ENCODE measurements around the gene TMEM120B. TPM values are rescaled to one million over a fixed set of nuclear protein-coding genes. Genes with fewer than 3 reads are reported as not detected.
A peak's percentile ranks its signal among the peaks of the same experiment; 100 is the strongest.

TMEM120B gene
- total RNA-seq, 1 experiment from 2014 or later, result 20.5 TPM

DNA sequence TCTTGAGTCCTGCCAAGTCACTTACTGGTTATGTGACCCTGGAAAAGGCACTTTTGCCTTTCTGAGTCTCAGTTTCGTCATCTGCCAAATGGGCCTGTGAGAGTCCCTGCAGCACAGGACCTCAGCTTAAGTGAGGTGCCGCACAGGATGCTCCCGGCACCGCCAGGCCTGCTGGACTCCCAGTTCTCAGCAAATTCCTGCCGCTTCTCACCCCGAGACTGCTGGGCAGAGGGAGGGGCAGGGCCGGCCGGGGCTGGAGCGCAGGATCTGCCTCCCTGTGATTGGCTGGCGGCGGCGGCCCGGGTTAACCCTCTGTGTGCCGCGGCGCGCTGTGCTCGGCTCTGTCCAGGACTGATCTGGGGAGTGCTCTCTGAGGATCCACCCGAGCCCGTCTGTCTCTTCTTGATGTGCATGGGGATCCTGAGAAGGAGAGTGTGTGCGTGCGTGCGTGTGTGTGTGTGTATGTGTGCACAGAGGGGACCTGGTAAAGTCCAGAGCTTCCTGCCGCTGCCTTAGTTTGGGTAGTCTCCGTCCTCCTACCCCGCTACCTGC lies 99.8 kb downstream of the TMEM120B start:
- TF ChIP-seq JUND (IDR thresholded peaks at IDR 0.05), result no peak
- no peak for TF ChIP-seq CBX3 (IDR thresholded peaks at IDR 0.05; ENCODE audit: low read depth)
- TF ChIP-seq, protein P1, sequence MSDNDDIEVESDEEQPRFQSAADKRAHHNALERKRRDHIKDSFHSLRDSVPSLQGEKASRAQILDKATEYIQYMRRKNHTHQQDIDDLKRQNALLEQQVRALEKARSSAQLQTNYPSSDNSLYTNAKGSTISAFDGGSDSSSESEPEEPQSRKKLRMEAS (IDR thresholded peaks at IDR 0.05), result no peak
- peak; percentile 45; the same call in 1 of the 2 replicates for TF ChIP-seq POLR2AphosphoS5 (IDR thresholded peaks at IDR 0.05; ENCODE audit: low read depth, low read length)
- TF ChIP-seq POLR2A (IDR thresholded peaks at IDR 0.05; ENCODE audit: borderline replicate concordance, extremely low read depth, insufficient read depth, insufficient read length), result no peak
- peaks cover 73% of the 10 kb centered on the region for H3K79me2 ChIP-seq (ENCODE audit: insufficient read depth, low read length)
- no peak overlapping the region for H2AFZ ChIP-seq (ENCODE audit: low read depth, low read length, poor library complexity, severe bottlenecking)
- no peaks in the 10 kb centered on the region for H3K9me2 ChIP-seq (ENCODE audit: insufficient read depth)
- intact Hi-C loops (cut with micrococcal nuclease), result loop anchor here (1.0 kb wide), 2 partner anchors 18 to 76 kb away; partner anchors contain the start of gene PSMD9
- peaks cover 6 to 26% of the 10 kb centered on the region in 2 experiments for H3K4me1 ChIP-seq (ENCODE audit: control insufficient read depth in 1 of 2, insufficient read depth in 2 of 2, low read length in 2 of 2)
- POLR2A ChIA-PET, result interaction anchor here (1.1 to 3.5 kb wide), 5 partner anchors 9 to 76 kb away, joined by 3 to 26 read pairs (median 5); partner anchors contain the start of genes PSMD9 and RHOF
- peak overlapping the region; percentile 53 for H3K27ac ChIP-seq (ENCODE audit: low read depth, low read length)
- H3K4me2 ChIP-seq (ENCODE audit: low read length), result peak overlapping the region; percentile 76
- DNase-seq (ENCODE audit: low read depth, low spot score), result no peak
- CTCF ChIA-PET, result interaction anchor here (0.6 to 3.3 kb wide), 13 partner anchors 10 to 126 kb away, joined by 3 to 149 read pairs (median 4); partner anchors contain the start of genes PSMD9, RHOF and SETD1B
- no peaks in the 10 kb centered on the region for H4K20me1 ChIP-seq (ENCODE audit: insufficient read depth)
- H3K9me3 ChIP-seq (ENCODE audit: control insufficient read depth in 1 of 2, insufficient read depth in 1 of 2, low read depth in 1 of 2, low read length in 2 of 2), result no peaks in the 10 kb centered on the region
- no TSS peak for BruUV-seq (replicated peaks)
- H3K36me3 ChIP-seq (ENCODE audit: control insufficient read depth in 1 of 2, insufficient read depth in 2 of 2, low read length in 2 of 2), result peaks cover 24 to 26% of the 10 kb centered on the region in 2 experiments; a peak in 3 of 4 replicates
- peak overlapping the region; percentile 51; the same call in 1 of the 2 replicates for H3K9ac ChIP-seq (ENCODE audit: low read length)
- peak overlapping the region; percentile 44 to 55 for H3K4me3 ChIP-seq (replicated peaks in 1 of 2; ENCODE audit: low read depth in 1 of 2, low read length in 2 of 2)
- no peaks in the 10 kb centered on the region for H3K27me3 ChIP-seq (ENCODE audit: insufficient read depth, low read length)
- ATAC-seq, result peak; percentile 85
- RAD21 ChIA-PET (ENCODE audit: low non-redundant PET in 1 of 2, low total read pairs in 2 of 2, uncharacterized antibody in 2 of 2, unreplicated experiment in 2 of 2), result interaction anchor here (1.0 to 1.7 kb wide), 3 partner anchors 15 to 18 kb away, joined by 3 to 26 read pairs (median 22); partner anchors contain the start of gene RHOF (in 1 of the 2)

GRCh38 chr12:121812921-121813896 lies 100.7 kb downstream of the TMEM120B start:
- no peaks in the 10 kb centered on the region for H3K9me3 ChIP-seq (ENCODE audit: control insufficient read depth in 1 of 2, insufficient read depth in 1 of 2, low read depth in 1 of 2, low read length in 2 of 2)
- H3K79me2 ChIP-seq (ENCODE audit: insufficient read depth, low read length), result peaks cover 68% of the 10 kb centered on the region
- H2AFZ ChIP-seq (ENCODE audit: low read depth, low read length, poor library complexity, severe bottlenecking), result no peak overlapping the region
- ChIA-PET RAD21 (ENCODE audit: low non-redundant PET in 1 of 2, low total read pairs in 2 of 2, uncharacterized antibody in 2 of 2, unreplicated experiment in 2 of 2) (interaction anchor here in 1 of 2 experiments (1.5 kb wide), 1 partner anchor 18 kb away, joined by 22 read pairs; the partner anchor contains the start of gene RHOF), CTCF (interaction anchor here (3.3 kb wide), 1 partner anchor 17 kb away, joined by 149 read pairs; the partner anchor contains the start of gene RHOF), POLR2A (interaction anchor here (1.3 kb wide), 1 partner anchor 75 kb away, joined by 3 read pairs; the partner anchor contains the start of gene PSMD9)
- no peaks in the 10 kb centered on the region for H4K20me1 ChIP-seq (ENCODE audit: insufficient read depth)
- peak overlapping the region; percentile 76 for H3K4me2 ChIP-seq (ENCODE audit: low read length)
- H3K4me3 ChIP-seq (replicated peaks in 1 of 2; ENCODE audit: low read depth in 1 of 2, low read length in 2 of 2), result no peak overlapping the region
- H3K27ac ChIP-seq (ENCODE audit: low read depth, low read length), result peak overlapping the region; percentile 53
- H3K36me3 ChIP-seq (ENCODE audit: control insufficient read depth in 1 of 2, insufficient read depth in 2 of 2, low read length in 2 of 2), result peaks cover 29 to 33% of the 10 kb centered on the region in 2 experiments; a peak in 3 of 4 replicates
- no peak for ATAC-seq
- intact Hi-C loops (cut with micrococcal nuclease), result loop anchor here (1.0 kb wide), 2 partner anchors 19 to 75 kb away; partner anchors contain the start of gene PSMD9
- H3K9me2 ChIP-seq (ENCODE audit: insufficient read depth), result no peaks in the 10 kb centered on the region
- no peak overlapping the region for H3K9ac ChIP-seq (ENCODE audit: low read length)
- no peak for DNase-seq (ENCODE audit: low read depth, low spot score)
- no peaks in the 10 kb centered on the region for H3K27me3 ChIP-seq (ENCODE audit: insufficient read depth, low read length)
- peaks cover 6 to 26% of the 10 kb centered on the region in 2 experiments for H3K4me1 ChIP-seq (ENCODE audit: control insufficient read depth in 1 of 2, insufficient read depth in 2 of 2, low read length in 2 of 2)
- no TSS peak for BruUV-seq (replicated peaks)
- TF ChIP-seq POLR2AphosphoS5 (IDR thresholded peaks at IDR 0.05; ENCODE audit: low read depth, low read length), result no peak
- no peak for TF ChIP-seq SIN3A (IDR thresholded peaks at IDR 0.05; ENCODE audit: low read depth)
- no peak for TF ChIP-seq ZFX (IDR thresholded peaks at IDR 0.05)
- no peak for TF ChIP-seq JUND (IDR thresholded peaks at IDR 0.05)
- no peak for TF ChIP-seq YY1 (IDR thresholded peaks at IDR 0.05; ENCODE audit: extremely low read depth, insufficient replicate concordance, low read depth, low read length)
- no peak for TF ChIP-seq ZBTB33 (IDR thresholded peaks at IDR 0.05; ENCODE audit: extremely low read depth, insufficient replicate concordance, low read length)
- no peak for TF ChIP-seq POLR2A (IDR thresholded peaks at IDR 0.05; ENCODE audit: borderline replicate concordance, extremely low read depth, insufficient read depth, insufficient read length)
- no peak for TF ChIP-seq EZH2phosphoT487 (IDR thresholded peaks at IDR 0.05; ENCODE audit: borderline replicate concordance)
- TF ChIP-seq RAD21 (IDR thresholded peaks at IDR 0.05; ENCODE audit: low read depth), result no peak
- TF ChIP-seq SRF (IDR thresholded peaks at IDR 0.05; ENCODE audit: low read depth), result no peak
- TF ChIP-seq CBX3 (IDR thresholded peaks at IDR 0.05; ENCODE audit: low read depth), result no peak
- TF ChIP-seq SP1 (IDR thresholded peaks at IDR 0.05; ENCODE audit: low read depth), result no peak

All from HCT116 (cell line).